ENCODE measurements around the gene TRAK1. TPM values are rescaled to one million over a fixed set of nuclear protein-coding genes. Genes with fewer than 3 reads are reported as not detected.

TRAK1 gene
- total RNA-seq, 6 experiments from 2014 or later: 50.6 to 54.3 (median 52.3) TPM

DNA sequence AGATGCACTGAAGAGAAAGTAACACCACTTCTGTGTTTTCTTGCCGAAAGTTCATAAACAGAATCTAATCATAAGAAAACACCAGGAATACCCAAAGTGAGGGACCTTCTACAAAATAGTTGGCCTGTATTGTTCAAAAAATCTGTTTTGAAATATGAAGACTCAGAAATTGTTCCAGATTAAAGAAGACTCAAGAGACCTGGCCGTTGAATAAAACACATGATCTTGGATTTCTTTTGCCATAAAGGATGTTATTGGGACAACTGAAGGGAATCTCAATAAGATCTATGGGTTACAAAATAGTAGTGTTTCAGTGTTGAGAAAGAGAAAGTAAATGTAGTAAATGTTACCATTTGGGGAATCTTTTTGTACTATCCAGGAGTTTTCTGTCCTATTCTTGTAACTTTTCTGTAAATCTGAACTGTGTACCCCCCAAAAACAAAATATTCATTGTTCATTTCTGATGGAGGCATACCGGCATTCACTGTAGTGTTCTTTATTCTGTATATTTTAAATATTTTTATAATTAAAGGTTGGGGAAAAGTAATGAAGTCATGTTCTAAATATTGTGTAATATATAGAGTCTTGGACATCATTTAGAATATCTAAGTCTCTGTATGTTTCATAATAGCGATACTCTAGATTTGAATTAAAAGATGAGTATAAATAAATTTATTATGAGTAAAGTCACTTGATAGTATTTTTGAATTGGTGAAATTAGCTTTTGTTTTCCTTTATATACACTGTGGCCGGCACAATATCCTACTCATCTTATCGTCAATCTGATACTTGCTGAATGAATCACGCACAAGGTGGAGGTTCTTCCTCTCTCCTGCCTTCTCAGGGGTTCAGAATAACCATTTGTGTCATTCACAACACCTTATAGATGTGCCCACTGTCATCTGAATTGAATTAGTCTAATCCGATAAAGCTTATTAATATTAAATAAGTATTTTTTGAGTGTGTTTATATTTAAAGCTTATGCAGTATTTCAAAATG is 66.7 kb downstream of the TRAK1 start:
- Mint-ChIP-seq H3K27ac (no peak overlapping the region), H3K27me3 (ENCODE audit: insufficient read depth) (no peaks in the 10 kb centered on the region; the same call in 1 of the 2 replicates), H3K4me1 (ENCODE audit: low read depth) (peaks cover 57% of the 10 kb centered on the region), H3K9me3 (no peaks in the 10 kb centered on the region), H3K36me3 (ENCODE audit: low read depth) (no peaks in the 10 kb centered on the region), H3K4me3 (no peak overlapping the region)
- no peak for DNase-seq
- no peak for TF ChIP-seq CTCF (IDR thresholded peaks at IDR 0.05)

DNA sequence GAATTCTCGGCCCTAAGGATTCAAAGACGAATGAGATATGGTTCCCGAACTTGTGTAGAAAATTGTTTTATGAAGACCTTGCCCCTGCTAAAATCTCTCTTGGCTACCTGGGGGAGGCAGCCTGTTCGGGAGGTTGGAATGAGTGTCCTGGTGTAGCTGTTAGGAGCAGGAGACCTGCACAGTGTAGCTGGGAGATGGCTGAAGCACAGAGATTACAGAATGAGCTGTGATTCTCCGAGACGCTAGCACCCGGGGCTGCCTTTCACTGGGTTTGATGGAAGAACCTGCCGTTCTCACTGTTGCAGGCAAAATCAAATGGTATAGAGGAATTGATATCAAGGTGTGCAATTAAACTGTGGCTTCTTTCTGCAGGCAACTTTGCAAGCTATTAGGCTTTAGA is 68.0 kb downstream of the TRAK1 start:
- Mint-ChIP-seq H3K9me3 (no peaks in the 10 kb centered on the region), H3K4me3 (no peak overlapping the region), H3K4me1 (ENCODE audit: low read depth) (peaks cover 50% of the 10 kb centered on the region), H3K36me3 (ENCODE audit: low read depth) (no peaks in the 10 kb centered on the region), H3K27ac (peak overlapping the region; percentile 12; the same call in 1 of the 2 replicates), H3K27me3 (ENCODE audit: insufficient read depth) (no peaks in the 10 kb centered on the region; the same call in 1 of the 2 replicates)
- TF ChIP-seq CTCF (IDR thresholded peaks at IDR 0.05): no peak
- no peak for DNase-seq

DNA sequence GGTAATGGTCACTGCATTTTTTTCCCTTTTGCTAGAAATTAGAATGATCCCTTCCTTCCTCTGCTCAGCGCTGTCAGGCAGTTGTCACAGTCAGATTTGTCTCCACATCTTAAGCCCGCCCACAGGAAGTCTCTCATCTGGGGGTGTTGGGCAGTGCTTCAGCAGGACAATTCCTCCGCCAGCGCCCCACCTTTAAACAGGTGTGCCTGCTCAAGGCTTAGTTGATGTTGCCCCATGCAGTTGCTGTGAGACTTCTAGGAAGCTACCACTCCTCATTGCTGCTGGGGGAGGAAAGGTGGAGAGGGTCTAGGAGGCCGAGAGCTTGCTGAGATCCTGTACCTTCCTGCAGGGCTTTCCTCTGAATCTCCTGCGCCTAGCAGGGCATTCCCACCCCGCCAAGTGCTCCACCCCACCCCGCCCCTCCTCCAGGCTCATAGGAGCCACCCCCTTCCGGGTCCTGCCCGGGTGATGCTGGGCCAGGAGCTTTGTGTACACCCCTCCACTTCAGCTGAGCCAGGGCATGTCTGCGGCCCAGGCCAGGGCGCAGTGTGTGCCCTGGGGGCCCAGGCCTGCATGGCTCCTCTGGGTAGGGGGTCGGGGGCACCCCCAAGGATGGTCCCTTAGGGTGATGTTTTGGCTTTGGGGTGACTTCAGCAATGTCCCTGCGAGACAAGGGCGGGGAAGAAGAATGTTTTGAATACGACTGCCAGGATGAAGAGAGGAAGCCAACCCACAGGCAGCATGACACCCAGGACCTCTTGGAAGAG is 68.7 kb downstream of the TRAK1 start:
- DNase-seq: no peak

GRCh38 chr3:42161050-42161935 is 70.1 kb downstream of the TRAK1 start:
- Mint-ChIP-seq H3K27ac (peak overlapping the region; percentile 52; the same call in 1 of the 2 replicates), H3K9me3 (no peaks in the 10 kb centered on the region), H3K27me3 (ENCODE audit: insufficient read depth) (peaks cover 2% of the 10 kb centered on the region), H3K36me3 (ENCODE audit: low read depth) (no peaks in the 10 kb centered on the region), H3K4me1 (ENCODE audit: low read depth) (peaks cover 50% of the 10 kb centered on the region), H3K4me3 (peak overlapping the region; percentile 32; the same call in 1 of the 2 replicates)
- DNase-seq: peak; percentile 18
- no peak for TF ChIP-seq CTCF (IDR thresholded peaks at IDR 0.05)

More for the DNA sequence above, 68.7 kb downstream of the TRAK1 start:
- Mint-ChIP-seq H3K36me3 (ENCODE audit: low read depth) (no peaks in the 10 kb centered on the region), H3K9me3 (no peaks in the 10 kb centered on the region), H3K27ac (peak overlapping the region; percentile 43), H3K27me3 (ENCODE audit: insufficient read depth) (no peaks in the 10 kb centered on the region; the same call in none of the 2 replicates), H3K4me3 (no peak overlapping the region; the same call in 1 of the 2 replicates), H3K4me1 (ENCODE audit: low read depth) (peaks cover 50% of the 10 kb centered on the region)
- no peak for TF ChIP-seq CTCF (IDR thresholded peaks at IDR 0.05)

- Mint-ChIP-seq H3K27ac (peak overlapping the region; percentile 47; the same call in 1 of the 2 replicates), H3K4me1 (ENCODE audit: low read depth) (peaks cover 48% of the 10 kb centered on the region), H3K36me3 (ENCODE audit: low read depth) (no peaks in the 10 kb centered on the region), H3K27me3 (ENCODE audit: insufficient read depth) (peaks cover 2% of the 10 kb centered on the region), H3K9me3 (no peaks in the 10 kb centered on the region), H3K4me3 (no peak overlapping the region)
- DNase-seq: no peak
- no peak for TF ChIP-seq CTCF (IDR thresholded peaks at IDR 0.05)
These were observed 71.3 kb downstream of the TRAK1 start for GRCh38 chr3:42162462-42162861.

Measured in HFFc6 (cell line).